Lower lobe of right lung (tissue), 2 donors: Measurements from ENCODE around the gene PLEKHH3. TPM values are rescaled to one million over a fixed set of nuclear protein-coding genes. Genes with fewer than 3 reads are reported as not detected.

Experiments
- ATAC-seq, 2 donors: fragments of 200-7000 bp; cut with Tn5 transposase; one replicate each; pipeline ENCODE4 v1.9.1; 2020 to 2022; ENCODE audit warnings: mild to moderate bottlenecking in 2 of 2, moderate library complexity in 2 of 2
- DNase-seq: peaks from one replicate; pipeline ENCODE4 v3.0.0-alpha.2; 2020
- H3K27ac ChIP-seq: fragments of 200-600 bp; one replicate; pipeline ENCODE4 v1.8.0; 2022
- H3K27me3 ChIP-seq: fragments of 200-600 bp; one replicate; pipeline ENCODE4 v1.8.0; 2022; ENCODE audit warnings: low read depth
- H3K36me3 ChIP-seq: fragments of 200-600 bp; one replicate; pipeline ENCODE4 v1.8.0; 2022; ENCODE audit warnings: mild to moderate bottlenecking
- H3K4me1 ChIP-seq: fragments of 200-600 bp; one replicate; pipeline ENCODE4 v1.8.0; 2022
- H3K4me3 ChIP-seq: fragments of 200-600 bp; one replicate; pipeline ENCODE4 v1.8.0; 2022; ENCODE audit warnings: mild to moderate bottlenecking
- H3K9me3 ChIP-seq: fragments of 200-600 bp; one replicate; pipeline ENCODE4 v1.8.0; 2022
- intact Hi-C: fragments of 100-400 bp; cut with DNase I; formaldehyde crosslinking; loops from one replicate; pipeline ENCODE4 v1.11.0; 2022
- total RNA-seq: library from RNA; stranded (reverse); fragmentation: NEBNext Ultra II Directional; extraction: Animal tissue kit (Norgen Biotek cat#: 25700); gene quantifications from one replicate; pipeline ENCODE4 v1.2.1, GENCODE V29; 2021
- TF ChIP-seq, protein P1 (sequence below): fragments of 200-600 bp; IDR thresholded peaks from one replicate; pipeline ENCODE4 v1.8.0; 2022; ENCODE audit warnings: antibody characterized with exemption, mild to moderate bottlenecking
- donor health status: DM: no; HTN: yes; CAD: no; lungs with severe emphysema.

PLEKHH3 gene
- total RNA-seq, 1 donor from 2014 or later: 18.3 TPM

DNA sequence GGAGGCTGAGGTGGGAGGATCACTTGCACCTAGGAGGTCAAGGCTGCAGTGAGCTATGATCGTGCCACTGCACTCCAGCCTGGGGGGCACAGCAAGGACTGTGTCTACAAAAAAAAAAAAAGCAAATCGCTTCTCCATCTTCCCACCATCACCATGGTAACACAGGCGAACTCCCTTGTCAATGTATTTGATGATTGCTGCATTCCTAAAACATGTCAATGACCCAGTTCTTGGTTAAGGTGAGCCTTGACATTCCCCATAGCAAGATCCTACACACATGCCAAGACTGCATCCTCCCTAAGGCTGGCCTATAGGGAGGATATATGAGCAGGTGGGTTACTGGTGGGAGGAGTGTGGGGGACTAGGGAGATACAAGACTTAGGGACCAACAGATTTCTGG, 17.7 kb upstream of the PLEKHH3 start:
- no peak for DNase-seq

DNA sequence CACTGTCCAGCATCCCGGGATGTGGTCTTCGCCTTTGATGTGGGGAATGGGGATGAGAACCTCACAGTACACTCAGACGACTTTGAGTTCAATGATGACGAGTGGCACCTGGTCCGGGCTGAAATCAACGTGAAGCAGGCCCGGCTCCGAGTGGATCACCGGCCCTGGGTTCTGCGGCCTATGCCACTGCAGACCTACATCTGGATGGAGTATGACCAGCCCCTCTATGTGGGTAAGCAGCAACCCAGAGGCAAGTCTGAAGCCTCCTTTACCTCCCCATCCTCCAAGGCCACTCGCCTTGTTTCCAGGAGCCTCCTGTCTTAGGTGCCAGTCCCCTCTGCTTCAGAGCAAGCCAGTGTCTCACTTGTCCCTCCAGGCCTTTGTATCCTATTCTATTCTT, 15.7 kb upstream of the PLEKHH3 start:
- no peaks in the 10 kb centered on the region for H3K27me3 ChIP-seq
- no peak for ATAC-seq
- H3K9me3 ChIP-seq: no peaks in the 10 kb centered on the region
- peaks cover 47% of the 10 kb centered on the region for H3K36me3 ChIP-seq
- no peaks in the 10 kb centered on the region for H3K4me1 ChIP-seq
- TF ChIP-seq, protein P1, sequence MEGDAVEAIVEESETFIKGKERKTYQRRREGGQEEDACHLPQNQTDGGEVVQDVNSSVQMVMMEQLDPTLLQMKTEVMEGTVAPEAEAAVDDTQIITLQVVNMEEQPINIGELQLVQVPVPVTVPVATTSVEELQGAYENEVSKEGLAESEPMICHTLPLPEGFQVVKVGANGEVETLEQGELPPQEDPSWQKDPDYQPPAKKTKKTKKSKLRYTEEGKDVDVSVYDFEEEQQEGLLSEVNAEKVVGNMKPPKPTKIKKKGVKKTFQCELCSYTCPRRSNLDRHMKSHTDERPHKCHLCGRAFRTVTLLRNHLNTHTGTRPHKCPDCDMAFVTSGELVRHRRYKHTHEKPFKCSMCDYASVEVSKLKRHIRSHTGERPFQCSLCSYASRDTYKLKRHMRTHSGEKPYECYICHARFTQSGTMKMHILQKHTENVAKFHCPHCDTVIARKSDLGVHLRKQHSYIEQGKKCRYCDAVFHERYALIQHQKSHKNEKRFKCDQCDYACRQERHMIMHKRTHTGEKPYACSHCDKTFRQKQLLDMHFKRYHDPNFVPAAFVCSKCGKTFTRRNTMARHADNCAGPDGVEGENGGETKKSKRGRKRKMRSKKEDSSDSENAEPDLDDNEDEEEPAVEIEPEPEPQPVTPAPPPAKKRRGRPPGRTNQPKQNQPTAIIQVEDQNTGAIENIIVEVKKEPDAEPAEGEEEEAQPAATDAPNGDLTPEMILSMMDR: no peak
- DNase-seq: no peak
- H3K4me3 ChIP-seq: no peak overlapping the region
- intact Hi-C loops: no loop called here
- no peak overlapping the region for H3K27ac ChIP-seq

More for the DNA sequence above, 17.7 kb upstream of the PLEKHH3 start:
- Histone ChIP-seq H3K27ac (no peak overlapping the region), H3K36me3 (peaks cover 49% of the 10 kb centered on the region), H3K4me1 (no peaks in the 10 kb centered on the region), H3K9me3 (no peaks in the 10 kb centered on the region), H3K27me3 (no peaks in the 10 kb centered on the region), H3K4me3 (no peak overlapping the region)
- intact Hi-C loops: no loop called here
- no peak for ATAC-seq
- TF ChIP-seq, protein P1: no peak

DNA sequence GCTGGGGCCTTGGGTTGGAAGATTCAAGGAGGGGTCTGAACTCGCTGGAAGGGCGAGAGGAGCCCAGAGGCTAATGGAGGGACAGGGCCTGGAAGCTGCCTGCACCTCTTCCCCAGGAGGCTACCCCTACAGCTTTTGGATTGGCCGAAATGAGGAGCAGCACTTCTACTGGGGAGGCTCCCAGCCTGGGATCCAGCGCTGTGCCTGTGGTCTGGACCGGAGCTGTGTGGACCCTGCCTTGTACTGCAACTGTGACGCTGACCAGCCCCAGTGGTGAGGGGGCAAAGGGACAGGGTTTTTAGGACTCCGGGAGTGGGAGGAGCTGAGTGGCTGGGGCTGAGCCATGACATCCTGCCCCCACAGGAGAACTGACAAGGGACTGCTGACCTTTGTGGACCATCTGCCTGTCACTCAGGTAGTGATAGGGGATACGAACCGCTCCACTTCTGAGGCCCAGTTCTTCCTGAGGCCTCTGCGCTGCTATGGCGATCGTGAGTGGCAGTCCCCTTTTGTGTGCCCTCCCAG, 14.3 kb upstream of the PLEKHH3 start:
- TF ChIP-seq, protein P1: no peak
- no peak overlapping the region for H3K27ac ChIP-seq
- ATAC-seq (no peak), DNase-seq (no peak)
- H3K9me3 ChIP-seq: no peaks in the 10 kb centered on the region
- peaks cover 37% of the 10 kb centered on the region for H3K36me3 ChIP-seq
- intact Hi-C loops: no loop called here
- H3K4me1 ChIP-seq: no peaks in the 10 kb centered on the region
- H3K4me3 ChIP-seq: no peak overlapping the region
- H3K27me3 ChIP-seq: no peaks in the 10 kb centered on the region

DNA sequence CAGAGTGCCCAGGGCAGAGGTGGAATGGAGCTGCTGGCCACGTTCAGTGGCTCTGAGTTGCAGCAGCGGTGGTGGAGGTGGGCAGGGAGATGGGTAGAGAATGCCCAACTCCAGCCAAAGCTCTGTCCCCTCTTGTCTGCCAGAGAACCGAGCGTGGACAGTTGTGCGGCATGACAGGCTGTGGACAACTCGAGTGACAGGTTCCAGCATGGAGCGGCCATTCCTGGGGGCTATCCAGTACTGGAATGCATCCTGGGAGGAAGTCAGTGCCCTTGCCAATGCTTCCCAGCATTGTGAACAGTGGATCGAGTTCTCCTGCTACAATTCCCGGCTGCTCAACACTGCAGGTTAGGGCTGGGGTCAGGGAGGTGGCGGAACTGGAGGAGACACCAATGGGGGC, 13.8 kb upstream of the PLEKHH3 start:
- peaks cover 32% of the 10 kb centered on the region for H3K36me3 ChIP-seq
- H3K27ac ChIP-seq: no peak overlapping the region
- ATAC-seq (no peak), DNase-seq (no peak)
- no peaks in the 10 kb centered on the region for H3K27me3 ChIP-seq
- H3K9me3 ChIP-seq: no peaks in the 10 kb centered on the region
- no peak overlapping the region for H3K4me3 ChIP-seq
- intact Hi-C loops: no loop called here
- TF ChIP-seq, protein P1: no peak
- H3K4me1 ChIP-seq: no peaks in the 10 kb centered on the region

DNA sequence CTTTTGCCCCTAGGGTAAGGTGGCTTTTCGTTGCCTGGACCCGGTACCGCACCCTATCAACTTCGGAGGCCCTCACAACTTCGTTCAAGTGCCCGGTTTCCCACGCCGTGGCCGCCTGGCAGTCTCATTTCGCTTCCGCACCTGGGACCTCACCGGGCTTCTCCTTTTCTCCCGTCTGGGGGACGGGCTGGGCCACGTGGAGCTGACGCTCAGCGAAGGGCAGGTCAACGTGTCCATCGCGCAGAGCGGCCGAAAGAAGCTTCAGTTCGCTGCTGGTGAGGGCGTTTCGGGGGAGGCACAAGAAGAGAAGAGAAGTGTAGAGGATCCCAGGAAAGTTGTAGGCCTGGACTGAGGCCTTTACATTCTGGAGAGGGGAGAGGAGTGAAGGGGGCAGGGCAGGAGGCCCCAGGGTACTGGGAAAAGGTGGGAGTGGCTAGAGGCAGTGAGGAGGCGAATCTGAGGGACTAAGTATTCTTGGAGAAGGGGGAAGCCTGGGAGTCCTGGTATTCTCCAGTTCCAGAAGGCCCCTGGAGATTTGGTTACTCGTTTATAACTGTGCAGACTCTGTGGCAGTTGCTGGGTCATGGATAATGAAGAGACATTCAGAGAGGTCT, 11.0 kb upstream of the PLEKHH3 start:
- H3K36me3 ChIP-seq: peaks cover 22% of the 10 kb centered on the region
- no peak for ATAC-seq
- intact Hi-C loops: no loop called here
- H3K27me3 ChIP-seq: no peaks in the 10 kb centered on the region
- H3K4me3 ChIP-seq: no peak overlapping the region
- TF ChIP-seq, protein P1: no peak
- peaks cover 14% of the 10 kb centered on the region for H3K4me1 ChIP-seq
- no peaks in the 10 kb centered on the region for H3K9me3 ChIP-seq
- no peak for DNase-seq
- H3K27ac ChIP-seq: no peak overlapping the region
